ENCODE measurements around the gene MAGED2. TPM values are rescaled to one million over a fixed set of nuclear protein-coding genes. Genes with fewer than 3 reads are reported as not detected.
A peak's percentile ranks its signal among the peaks of the same experiment; 100 is the strongest.
"Not testable (repeated sequence)": the region's sequence is repeated elsewhere in the genome, so short reads cannot be mapped to it uniquely, and the experiment has no call there.

MAGED2 gene
- total RNA-seq, 2 donors from 2014 or later = 261 to 273 TPM

DNA sequence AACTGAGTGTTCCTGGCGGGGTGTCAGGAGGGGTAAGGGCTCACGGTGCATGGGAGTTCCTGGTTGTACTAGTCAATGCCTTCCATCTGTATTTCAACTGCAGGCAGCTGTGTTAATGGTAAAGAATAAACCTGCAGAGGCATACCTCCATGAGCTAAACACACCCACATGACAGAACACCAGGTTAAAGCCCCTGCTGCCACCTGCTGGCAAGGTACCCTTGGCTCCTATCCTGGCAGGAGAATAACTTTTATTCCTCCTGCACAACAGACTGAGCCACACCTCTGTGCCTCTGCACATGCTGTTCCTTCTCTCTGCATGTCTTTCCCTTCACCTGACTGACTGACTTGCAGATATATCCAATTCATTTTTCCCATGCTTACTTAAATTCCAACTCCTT, 20.6 kb upstream of the MAGED2 start:
- Mint-ChIP-seq H3K36me3 (ENCODE audit: low read depth) (no peaks in the 10 kb centered on the region), H3K9me3 (peaks cover 59% of the 10 kb centered on the region), H3K4me3 (no peak overlapping the region), H3K27ac (no peak overlapping the region), H3K27me3 (ENCODE audit: insufficient read depth) (peaks cover 7% of the 10 kb centered on the region), H3K4me1 (no peaks in the 10 kb centered on the region)
- Histone ChIP-seq H3K36me3 (ENCODE audit: control insufficient read depth, insufficient read depth, low read length) (no peaks in the 10 kb centered on the region), H3K27me3 (ENCODE audit: control insufficient read depth, insufficient read depth, low read length, poor library complexity, severe bottlenecking) (no peaks in the 10 kb centered on the region), H3K27ac (ENCODE audit: low read depth, low read length) (no peak overlapping the region), H3K9ac (ENCODE audit: extremely low read depth, low read length, poor library complexity, severe bottlenecking) (no peak overlapping the region), H3K4me3 (ENCODE audit: low read length) (no peak overlapping the region), H3K4me1 (ENCODE audit: control insufficient read depth, insufficient read depth, low read length) (no peaks in the 10 kb centered on the region), H3K9me3 (ENCODE audit: control insufficient read depth, low read length) (no peaks in the 10 kb centered on the region)
- DNase-seq = peak; percentile 77
- 82% methylated on average over 2 of the region's 2 CpGs; no CpG with 5 or more reads in 1 of the 2 experiments for WGBS, 2 experiments (ENCODE audit: insufficient coverage in 1 of 2, insufficient read length in 1 of 2)
- TF ChIP-seq CTCF (conservative IDR thresholded peaks at IDR 0.05) = peak; percentile 71

GRCh38 chrX:54788446-54788845, 19.1 kb upstream of the MAGED2 start:
- Histone ChIP-seq H3K4me3 (ENCODE audit: low read length) (no peak overlapping the region), H3K4me1 (ENCODE audit: control insufficient read depth, insufficient read depth, low read length) (no peaks in the 10 kb centered on the region), H3K36me3 (ENCODE audit: control insufficient read depth, insufficient read depth, low read length) (no peaks in the 10 kb centered on the region), H3K9me3 (ENCODE audit: control insufficient read depth, low read length) (no peaks in the 10 kb centered on the region), H3K9ac (ENCODE audit: extremely low read depth, low read length, poor library complexity, severe bottlenecking) (no peak overlapping the region), H3K27ac (ENCODE audit: low read depth, low read length) (no peak overlapping the region), H3K27me3 (ENCODE audit: control insufficient read depth, insufficient read depth, low read length, poor library complexity, severe bottlenecking) (no peaks in the 10 kb centered on the region)
- Mint-ChIP-seq H3K27me3 (ENCODE audit: insufficient read depth) (peaks cover 7% of the 10 kb centered on the region), H3K36me3 (ENCODE audit: low read depth) (no peaks in the 10 kb centered on the region), H3K27ac (no peak overlapping the region), H3K4me1 (no peaks in the 10 kb centered on the region), H3K9me3 (peaks cover 59% of the 10 kb centered on the region), H3K4me3 (no peak overlapping the region)
- DNase-seq = no peak
- no peak for TF ChIP-seq CTCF (conservative IDR thresholded peaks at IDR 0.05)
- WGBS, 2 experiments (ENCODE audit: insufficient coverage in 1 of 2, insufficient read length in 1 of 2) = 97 to 100% methylated on average over 2 to 6 of the region's 9 CpGs

GRCh38 chrX:54789405-54789804, 18.1 kb upstream of the MAGED2 start:
- H3K27ac Mint-ChIP-seq = not testable (repeated sequence)

GRCh38 chrX:54794028-54794427, 13.5 kb upstream of the MAGED2 start:
- Histone ChIP-seq H3K4me3 (ENCODE audit: low read length) (no peak overlapping the region), H3K27ac (ENCODE audit: low read depth, low read length) (no peak overlapping the region), H3K9me3 (ENCODE audit: control insufficient read depth, low read length) (no peaks in the 10 kb centered on the region), H3K4me1 (ENCODE audit: control insufficient read depth, insufficient read depth, low read length) (no peaks in the 10 kb centered on the region), H3K27me3 (ENCODE audit: control insufficient read depth, insufficient read depth, low read length, poor library complexity, severe bottlenecking) (no peaks in the 10 kb centered on the region), H3K9ac (ENCODE audit: extremely low read depth, low read length, poor library complexity, severe bottlenecking) (no peak overlapping the region), H3K36me3 (ENCODE audit: control insufficient read depth, insufficient read depth, low read length) (no peaks in the 10 kb centered on the region)
- Mint-ChIP-seq H3K4me1 (peaks cover 12% of the 10 kb centered on the region), H3K9me3 (peaks cover 46% of the 10 kb centered on the region), H3K27me3 (ENCODE audit: insufficient read depth) (peaks cover 14% of the 10 kb centered on the region), H3K27ac (no peak overlapping the region), H3K4me3 (no peak overlapping the region), H3K36me3 (ENCODE audit: low read depth) (no peaks in the 10 kb centered on the region)
- no peak for DNase-seq
- no peak for TF ChIP-seq CTCF (conservative IDR thresholded peaks at IDR 0.05)
- WGBS, 2 experiments (ENCODE audit: insufficient coverage in 1 of 2, insufficient read length in 1 of 2) = 40% methylated on average over 1 of the region's 1 CpG; no CpG with 5 or more reads in 1 of the 2 experiments

More at GRCh38 chrX:54789405-54789804, 18.1 kb upstream of the MAGED2 start:
- H3K4me1 ChIP-seq (ENCODE audit: control insufficient read depth, insufficient read depth, low read length); H3K27me3 Mint-ChIP-seq (ENCODE audit: insufficient read depth); H3K4me3 ChIP-seq (ENCODE audit: low read length); H3K36me3 ChIP-seq (ENCODE audit: control insufficient read depth, insufficient read depth, low read length); DNase-seq; H3K36me3 Mint-ChIP-seq (ENCODE audit: low read depth); H3K4me1 Mint-ChIP-seq; H3K27ac ChIP-seq (ENCODE audit: low read depth, low read length); H3K9me3 ChIP-seq (ENCODE audit: control insufficient read depth, low read length); H3K4me3 Mint-ChIP-seq; H3K27me3 ChIP-seq (ENCODE audit: control insufficient read depth, insufficient read depth, low read length, poor library complexity, severe bottlenecking); H3K9ac ChIP-seq (ENCODE audit: extremely low read depth, low read length, poor library complexity, severe bottlenecking): not testable (repeated sequence)
- WGBS, 2 experiments (ENCODE audit: insufficient coverage in 1 of 2, insufficient read length in 1 of 2) = 88% methylated on average over 2 of the region's 5 CpGs; no CpG with 5 or more reads in 1 of the 2 experiments
- peaks cover 59% of the 10 kb centered on the region for H3K9me3 Mint-ChIP-seq
